Nephron progenitor cell (in vitro differentiated cells): ENCODE results near the gene PRR15L.

Source experiments
- DNase-seq: peaks from one replicate; pipeline ENCODE4 v3.0.0; 2021
- H3K27ac Mint-ChIP-seq: 2 replicates; pipeline ENCODE4 v1.8.0; 2021; ENCODE audit warnings: mild to moderate bottlenecking, moderate library complexity, mixed read lengths
- H3K27me3 Mint-ChIP-seq: 2 replicates; pipeline ENCODE4 v1.8.0; 2021; ENCODE audit warnings: mild to moderate bottlenecking, low read depth, mixed read lengths; ENCODE audit not compliant: poor library complexity
- H3K36me3 Mint-ChIP-seq: 2 replicates; pipeline ENCODE4 v1.8.0; 2021; ENCODE audit warnings: low read depth, mixed read lengths
- H3K4me1 Mint-ChIP-seq: 2 replicates; pipeline ENCODE4 v1.8.0; 2021; ENCODE audit warnings: mixed read lengths
- H3K4me3 Mint-ChIP-seq: 2 replicates; pipeline ENCODE4 v1.8.0; 2021; ENCODE audit warnings: mild to moderate bottlenecking, moderate library complexity, mixed read lengths
- H3K9me3 Mint-ChIP-seq: 2 replicates; pipeline ENCODE4 v1.8.0; 2021; ENCODE audit warnings: mild to moderate bottlenecking, moderate library complexity, mixed read lengths
- CTCF ChIP-seq: fragments of 200-600 bp; sonication (generic); IDR thresholded peaks from 2 replicates; pipeline ENCODE4 v1.5.0; 2021; ENCODE audit warnings: antibody characterized with exemption

The PRR15L gene

GRCh38 chr17:47934856-47935255 lies 22.8 kb downstream of the PRR15L start:
- DNase-seq, result no peak
- peaks cover 19% of the 10 kb centered on the region for H3K27me3 Mint-ChIP-seq
- H3K9me3 Mint-ChIP-seq, result no peaks in the 10 kb centered on the region
- no peak for TF ChIP-seq CTCF
- H3K4me1 Mint-ChIP-seq, result peaks cover 5% of the 10 kb centered on the region
- peak overlapping the region; percentile 94 for H3K27ac Mint-ChIP-seq
- H3K4me3 Mint-ChIP-seq, result no peak overlapping the region
- peaks cover 8% of the 10 kb centered on the region for H3K36me3 Mint-ChIP-seq

- no peak for DNase-seq
- Mint-ChIP-seq H3K27ac (peak overlapping the region; percentile 58), H3K9me3 (no peaks in the 10 kb centered on the region), H3K36me3 (peaks cover 24% of the 10 kb centered on the region), H3K4me3 (no peak overlapping the region), H3K27me3 (no peaks in the 10 kb centered on the region), H3K4me1 (peaks cover 5% of the 10 kb centered on the region)
- no peak for TF ChIP-seq CTCF
Measured at GRCh38 chr17:47931848-47932247, 25.8 kb downstream of the PRR15L start.

- no peak for DNase-seq
- Mint-ChIP-seq H3K4me3 (no peak overlapping the region), H3K36me3 (peaks cover 35% of the 10 kb centered on the region), H3K9me3 (no peaks in the 10 kb centered on the region), H3K27me3 (no peaks in the 10 kb centered on the region), H3K4me1 (no peaks in the 10 kb centered on the region), H3K27ac (peak overlapping the region; percentile 45)
- TF ChIP-seq CTCF, result no peak
Measured at GRCh38 chr17:47929218-47930000, 28.3 kb downstream of the PRR15L start.

GRCh38 chr17:47928415-47928814 lies 29.3 kb downstream of the PRR15L start:
- H3K36me3 Mint-ChIP-seq, result peaks cover 36% of the 10 kb centered on the region
- H3K4me1 Mint-ChIP-seq, result no peaks in the 10 kb centered on the region
- no peak overlapping the region for H3K4me3 Mint-ChIP-seq
- DNase-seq, result no peak
- peak overlapping the region; percentile 61 for H3K27ac Mint-ChIP-seq
- no peaks in the 10 kb centered on the region for H3K9me3 Mint-ChIP-seq
- no peak for TF ChIP-seq CTCF
- H3K27me3 Mint-ChIP-seq, result no peaks in the 10 kb centered on the region

- TF ChIP-seq CTCF, result no peak
- peak overlapping the region; percentile 75 for H3K27ac Mint-ChIP-seq
- no peak for DNase-seq
- peaks cover 41% of the 10 kb centered on the region for H3K36me3 Mint-ChIP-seq
- H3K4me1 Mint-ChIP-seq, result no peaks in the 10 kb centered on the region
- H3K4me3 Mint-ChIP-seq, result no peak overlapping the region
- no peaks in the 10 kb centered on the region for H3K27me3 Mint-ChIP-seq
- H3K9me3 Mint-ChIP-seq, result no peaks in the 10 kb centered on the region
Measured at GRCh38 chr17:47927821-47928400, 29.8 kb downstream of the PRR15L start.

GRCh38 chr17:47925678-47925988 lies 32.0 kb downstream of the PRR15L start:
- TF ChIP-seq CTCF, result no peak
- peaks cover 42% of the 10 kb centered on the region for H3K36me3 Mint-ChIP-seq
- no peak overlapping the region for H3K4me3 Mint-ChIP-seq

More at GRCh38 chr17:47925678-47925988, 32.0 kb downstream of the PRR15L start:
- H3K27ac Mint-ChIP-seq, result no peak overlapping the region
- H3K27me3 Mint-ChIP-seq, result no peaks in the 10 kb centered on the region
- H3K9me3 Mint-ChIP-seq, result no peaks in the 10 kb centered on the region
- DNase-seq, result no peak
- H3K4me1 Mint-ChIP-seq, result no peaks in the 10 kb centered on the region
